ENCODE data around the gene FBXO24.
A peak's percentile ranks its signal among the peaks of the same experiment; 100 is the strongest.

FBXO24 gene

GRCh38 chr7:100568176-100568895 lies 17.8 kb upstream of the FBXO24 start:
- no peak overlapping the region for H3K4me3 ChIP-seq (ENCODE audit: low read depth, low read length)
- CTCF ChIA-PET = interaction anchor here (0.6 to 3.2 kb wide), 4 partner anchors 9 to 124 kb away, joined by 3 to 14 read pairs (median 5); no protein-coding TSS in a partner anchor
- POLR2A ChIA-PET = interaction anchor here (1.0 to 1.1 kb wide), 3 partner anchors 17 to 307 kb away, joined by 3 to 6 read pairs (median 3); partner anchors contain the start of genes FBXO24, LRCH4 and SRRT
- peak; percentile 35; the same call in 1 of the 2 replicates for TF ChIP-seq KLF8 (tag by site-specific recombination; IDR thresholded peaks at IDR 0.05)
- TF ChIP-seq ZNF416 (tag by site-specific recombination; IDR thresholded peaks at IDR 0.05) = no peak
- TF ChIP-seq ZNF658 (tag by site-specific recombination; IDR thresholded peaks at IDR 0.05) = no peak
- peak; percentile 56 for TF ChIP-seq GLIS2 (tag by site-specific recombination; IDR thresholded peaks at IDR 0.05)
- H3K9me3 ChIP-seq (ENCODE audit: control insufficient read depth, insufficient read depth, low read depth, low read length) = no peaks in the 10 kb centered on the region
- H3K36me3 ChIP-seq (ENCODE audit: control insufficient read depth in 2 of 2, insufficient read depth in 1 of 2, low read length in 2 of 2) = no peaks in the 10 kb centered on the region
- peaks cover 2% of the 10 kb centered on the region; the same call in 1 of the 2 replicates for H3K4me1 ChIP-seq (ENCODE audit: control insufficient read depth, insufficient read depth, low read length)
- no peak overlapping the region for H3K27ac ChIP-seq (ENCODE audit: extremely low read depth, low read depth, low read length)

GRCh38 chr7:100568896-100569844 lies 17.0 kb upstream of the FBXO24 start:
- H3K27ac ChIP-seq (ENCODE audit: extremely low read depth, low read depth, low read length) = no peak overlapping the region
- ChIA-PET CTCF (interaction anchor here (0.6 to 3.2 kb wide), 4 partner anchors 10 to 123 kb away, joined by 3 to 14 read pairs (median 6); no protein-coding TSS in a partner anchor), POLR2A (interaction anchor here (0.9 to 1.1 kb wide), 4 partner anchors 17 to 306 kb away, joined by 3 to 6 read pairs (median 3); partner anchors contain the start of genes FBXO24, LRCH4 and SRRT)
- H3K36me3 ChIP-seq (ENCODE audit: control insufficient read depth in 2 of 2, insufficient read depth in 1 of 2, low read length in 2 of 2) = no peaks in the 10 kb centered on the region
- H3K4me1 ChIP-seq (ENCODE audit: control insufficient read depth, insufficient read depth, low read length) = peaks cover 2% of the 10 kb centered on the region; the same call in 1 of the 2 replicates
- no peak overlapping the region for H3K4me3 ChIP-seq (ENCODE audit: low read depth, low read length)
- H3K9me3 ChIP-seq (ENCODE audit: control insufficient read depth, insufficient read depth, low read depth, low read length) = no peaks in the 10 kb centered on the region
- TF ChIP-seq KLF16 (tag by site-specific recombination; IDR thresholded peaks at IDR 0.05) (no peak), ZNF274 (IDR thresholded peaks at IDR 0.05; ENCODE audit: low read length) (no peak), ZNF274 (tag by site-specific recombination; IDR thresholded peaks at IDR 0.05; ENCODE audit: borderline replicate concordance) (no peak), ZNF112 (tag by site-specific recombination; IDR thresholded peaks at IDR 0.05) (no peak), HOXC10 (CRISPR knock-in tag; IDR thresholded peaks at IDR 0.05) (no peak), ZNF248 (tag by site-specific recombination; IDR thresholded peaks at IDR 0.05) (no peak), ZNF600 (tag by site-specific recombination; IDR thresholded peaks at IDR 0.05) (no peak; the same call in 1 of the 2 replicates), ZNF391 (tag by site-specific recombination; IDR thresholded peaks at IDR 0.05; ENCODE audit: borderline replicate concordance, low read depth) (no peak), ZNF24 (tag by site-specific recombination; IDR thresholded peaks at IDR 0.05) (peak; percentile 48; the same call in 1 of the 2 replicates), PATZ1 (tag by site-specific recombination; IDR thresholded peaks at IDR 0.05) (peak; percentile 89), ZNF777 (tag by site-specific recombination; IDR thresholded peaks at IDR 0.05; ENCODE audit: borderline replicate concordance) (peak; percentile 84; the same call in 1 of the 2 replicates), ZBTB10 (tag by site-specific recombination; IDR thresholded peaks at IDR 0.05) (peak; percentile 46; the same call in 1 of the 2 replicates), ZBTB8A (tag by site-specific recombination; IDR thresholded peaks at IDR 0.05) (peak; percentile 67), ZNF501 (tag by site-specific recombination; IDR thresholded peaks at IDR 0.05) (0 out of 2 replicates have a peak, but pooled peaks have one; percentile 24), ZNF184 (tag by site-specific recombination; IDR thresholded peaks at IDR 0.05) (no peak), ZEB2 (tag by site-specific recombination; IDR thresholded peaks at IDR 0.05) (peak; percentile 39; the same call in 1 of the 2 replicates), IKZF3 (tag by site-specific recombination; IDR thresholded peaks at IDR 0.05) (0 out of 2 replicates have a peak, but pooled peaks have one; percentile 18), ZBTB7A (tag by site-specific recombination; IDR thresholded peaks at IDR 0.05; ENCODE audit: low read depth) (0 out of 2 replicates have a peak, but pooled peaks have one; percentile 23), BCL11A (tag by site-specific recombination; IDR thresholded peaks at IDR 0.05; ENCODE audit: low read depth) (no peak), CTCF (tag by site-specific recombination; IDR thresholded peaks at IDR 0.05) (peak; percentile 87), ZNF549 (tag by site-specific recombination; IDR thresholded peaks at IDR 0.05) (no peak)
